Astrocyte (in vitro differentiated cells and primary cell): ENCODE results near the gene IQCE.

Experiments used
- EZH2 ChIP-seq: IDR thresholded peaks from 2 replicates; pipeline ENCODE4 v1.6.1; 2012; ENCODE audit warnings: mild to moderate bottlenecking, low read length, inconsistent platforms; ENCODE audit not compliant: insufficient read depth
- TF ChIP-seq, protein P1 (sequence below): IDR thresholded peaks from 2 replicates; pipeline ENCODE4 v1.5.1; 2011; ENCODE audit warnings: low read depth, mild to moderate bottlenecking, inconsistent platforms, low read length, moderate library complexity; ENCODE audit not compliant: insufficient read depth

DNA sequence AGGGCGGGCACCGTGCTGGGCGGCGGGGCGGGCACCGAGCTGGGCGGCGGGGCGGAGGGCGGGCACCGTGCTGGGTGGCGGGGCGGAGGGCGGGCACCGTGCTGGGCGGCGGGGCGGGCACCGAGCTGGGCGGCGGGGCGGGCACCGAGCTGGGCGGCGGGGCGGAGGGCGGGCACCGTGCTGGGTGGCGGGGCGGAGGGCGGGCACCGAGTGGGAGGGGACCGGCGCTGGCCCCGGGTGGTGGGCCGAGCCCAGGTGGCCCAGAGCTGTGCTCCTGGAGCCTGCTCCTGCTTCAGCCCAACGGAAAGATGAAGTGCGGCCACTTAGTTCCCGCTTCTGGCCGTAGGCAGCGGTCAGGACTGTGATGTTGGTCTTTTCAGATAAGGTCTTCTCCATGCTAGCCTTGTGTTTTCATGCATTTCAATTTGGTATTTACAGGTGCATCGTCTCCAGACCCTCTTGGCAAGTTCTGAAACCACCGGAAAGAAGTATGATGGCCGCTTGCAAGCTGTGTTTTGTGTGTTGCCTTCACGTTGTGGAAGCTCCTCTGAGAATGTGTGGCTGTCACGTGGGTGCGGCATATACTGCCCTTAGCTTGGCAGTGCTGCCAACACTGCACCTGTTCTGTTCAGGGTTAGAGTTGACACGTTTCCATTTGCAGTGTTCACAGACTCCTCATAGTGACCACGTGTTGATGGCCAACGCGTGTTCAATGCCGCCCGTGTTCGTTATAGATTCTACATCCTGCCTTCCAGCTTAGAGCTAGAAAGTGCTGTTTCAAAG, 25.2 kb downstream of the IQCE start:
- no peak for TF ChIP-seq EZH2
- TF ChIP-seq, protein P1, sequence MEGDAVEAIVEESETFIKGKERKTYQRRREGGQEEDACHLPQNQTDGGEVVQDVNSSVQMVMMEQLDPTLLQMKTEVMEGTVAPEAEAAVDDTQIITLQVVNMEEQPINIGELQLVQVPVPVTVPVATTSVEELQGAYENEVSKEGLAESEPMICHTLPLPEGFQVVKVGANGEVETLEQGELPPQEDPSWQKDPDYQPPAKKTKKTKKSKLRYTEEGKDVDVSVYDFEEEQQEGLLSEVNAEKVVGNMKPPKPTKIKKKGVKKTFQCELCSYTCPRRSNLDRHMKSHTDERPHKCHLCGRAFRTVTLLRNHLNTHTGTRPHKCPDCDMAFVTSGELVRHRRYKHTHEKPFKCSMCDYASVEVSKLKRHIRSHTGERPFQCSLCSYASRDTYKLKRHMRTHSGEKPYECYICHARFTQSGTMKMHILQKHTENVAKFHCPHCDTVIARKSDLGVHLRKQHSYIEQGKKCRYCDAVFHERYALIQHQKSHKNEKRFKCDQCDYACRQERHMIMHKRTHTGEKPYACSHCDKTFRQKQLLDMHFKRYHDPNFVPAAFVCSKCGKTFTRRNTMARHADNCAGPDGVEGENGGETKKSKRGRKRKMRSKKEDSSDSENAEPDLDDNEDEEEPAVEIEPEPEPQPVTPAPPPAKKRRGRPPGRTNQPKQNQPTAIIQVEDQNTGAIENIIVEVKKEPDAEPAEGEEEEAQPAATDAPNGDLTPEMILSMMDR, result no peak
